PC-3 (cell line): ENCODE data around the gene LPIN1.

Source experiments
- EZH2phosphoT487 ChIP-seq: fragments of 300-600 bp; sonication (generic); IDR thresholded peaks from 2 replicates; pipeline ENCODE4 v1.6.1; 2018; ENCODE audit warnings: mild to moderate bottlenecking, antibody characterized with exemption, low read length, borderline replicate concordance
- TF ChIP-seq, protein P1 (sequence below): fragments of 300-600 bp; sonication (generic); conservative IDR thresholded peaks from 2 replicates; pipeline ENCODE4 v1.5.1; 2017; ENCODE audit warnings: antibody characterized with exemption, low read depth, mild to moderate bottlenecking, low read length

DNA sequence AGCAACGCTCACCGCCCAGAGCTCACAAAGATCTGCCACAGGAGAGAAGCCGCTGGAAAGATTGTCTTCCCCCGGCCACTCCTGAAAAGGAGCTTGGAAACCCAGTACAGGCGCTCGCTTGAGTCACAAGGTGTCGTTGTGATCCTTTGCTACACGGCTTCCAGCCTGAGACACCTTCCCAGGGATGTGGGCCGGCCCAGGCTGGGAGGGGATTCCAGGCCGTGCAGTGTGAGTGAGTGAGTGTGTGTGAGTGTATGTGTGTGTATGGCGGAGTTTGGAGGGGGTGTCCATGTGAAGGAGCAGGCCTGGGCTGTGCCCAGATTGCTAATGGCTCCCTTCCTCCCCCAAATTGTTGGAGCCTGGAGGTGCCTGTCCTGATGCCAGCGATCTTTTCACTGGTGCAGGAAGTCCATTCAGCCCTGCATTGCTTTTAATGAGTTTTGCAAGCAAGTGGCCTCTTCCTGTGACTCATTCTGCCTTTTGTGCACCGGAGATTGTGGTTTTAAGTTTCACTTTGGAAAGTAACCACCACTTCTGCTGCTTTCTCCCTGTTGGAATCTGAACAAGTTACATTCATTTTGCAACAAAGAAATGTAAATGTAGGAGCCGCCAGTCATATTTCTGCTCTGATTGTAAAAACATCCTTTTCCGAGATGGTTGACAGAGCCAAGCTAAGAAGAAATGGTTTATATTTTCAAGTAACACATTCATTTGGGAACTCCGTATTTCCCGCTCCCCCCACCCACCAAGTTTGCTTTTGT is 83.7 kb downstream of the LPIN1 start:
- TF ChIP-seq, protein P1, sequence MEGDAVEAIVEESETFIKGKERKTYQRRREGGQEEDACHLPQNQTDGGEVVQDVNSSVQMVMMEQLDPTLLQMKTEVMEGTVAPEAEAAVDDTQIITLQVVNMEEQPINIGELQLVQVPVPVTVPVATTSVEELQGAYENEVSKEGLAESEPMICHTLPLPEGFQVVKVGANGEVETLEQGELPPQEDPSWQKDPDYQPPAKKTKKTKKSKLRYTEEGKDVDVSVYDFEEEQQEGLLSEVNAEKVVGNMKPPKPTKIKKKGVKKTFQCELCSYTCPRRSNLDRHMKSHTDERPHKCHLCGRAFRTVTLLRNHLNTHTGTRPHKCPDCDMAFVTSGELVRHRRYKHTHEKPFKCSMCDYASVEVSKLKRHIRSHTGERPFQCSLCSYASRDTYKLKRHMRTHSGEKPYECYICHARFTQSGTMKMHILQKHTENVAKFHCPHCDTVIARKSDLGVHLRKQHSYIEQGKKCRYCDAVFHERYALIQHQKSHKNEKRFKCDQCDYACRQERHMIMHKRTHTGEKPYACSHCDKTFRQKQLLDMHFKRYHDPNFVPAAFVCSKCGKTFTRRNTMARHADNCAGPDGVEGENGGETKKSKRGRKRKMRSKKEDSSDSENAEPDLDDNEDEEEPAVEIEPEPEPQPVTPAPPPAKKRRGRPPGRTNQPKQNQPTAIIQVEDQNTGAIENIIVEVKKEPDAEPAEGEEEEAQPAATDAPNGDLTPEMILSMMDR, result peak; percentile 77
- TF ChIP-seq EZH2phosphoT487, result no peak
